ENCODE measurements around the gene TFIP11.

DNA sequence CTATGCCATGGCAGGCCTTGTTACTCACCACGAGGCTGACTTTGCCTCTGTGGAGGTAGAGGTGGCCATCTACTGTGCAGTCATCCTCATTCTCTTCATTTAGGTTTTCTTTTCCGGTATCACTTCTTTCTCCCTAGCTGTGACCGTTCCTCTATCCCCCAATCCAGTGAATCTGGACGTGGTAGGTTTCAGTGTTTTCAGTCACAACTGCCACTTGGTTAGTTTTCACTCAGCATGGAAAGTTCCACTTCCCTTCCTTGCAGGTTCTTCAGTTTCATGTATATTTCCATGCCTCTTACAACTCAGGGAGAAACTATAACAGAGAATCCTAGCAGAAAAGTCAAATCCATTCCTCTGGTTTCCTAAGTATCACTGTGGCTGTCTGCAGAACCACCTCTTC lies 30.6 kb downstream of the TFIP11 start:
- TF ChIP-seq, protein P1, sequence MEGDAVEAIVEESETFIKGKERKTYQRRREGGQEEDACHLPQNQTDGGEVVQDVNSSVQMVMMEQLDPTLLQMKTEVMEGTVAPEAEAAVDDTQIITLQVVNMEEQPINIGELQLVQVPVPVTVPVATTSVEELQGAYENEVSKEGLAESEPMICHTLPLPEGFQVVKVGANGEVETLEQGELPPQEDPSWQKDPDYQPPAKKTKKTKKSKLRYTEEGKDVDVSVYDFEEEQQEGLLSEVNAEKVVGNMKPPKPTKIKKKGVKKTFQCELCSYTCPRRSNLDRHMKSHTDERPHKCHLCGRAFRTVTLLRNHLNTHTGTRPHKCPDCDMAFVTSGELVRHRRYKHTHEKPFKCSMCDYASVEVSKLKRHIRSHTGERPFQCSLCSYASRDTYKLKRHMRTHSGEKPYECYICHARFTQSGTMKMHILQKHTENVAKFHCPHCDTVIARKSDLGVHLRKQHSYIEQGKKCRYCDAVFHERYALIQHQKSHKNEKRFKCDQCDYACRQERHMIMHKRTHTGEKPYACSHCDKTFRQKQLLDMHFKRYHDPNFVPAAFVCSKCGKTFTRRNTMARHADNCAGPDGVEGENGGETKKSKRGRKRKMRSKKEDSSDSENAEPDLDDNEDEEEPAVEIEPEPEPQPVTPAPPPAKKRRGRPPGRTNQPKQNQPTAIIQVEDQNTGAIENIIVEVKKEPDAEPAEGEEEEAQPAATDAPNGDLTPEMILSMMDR (IDR thresholded peaks at IDR 0.05): no peak
- no peak for TF ChIP-seq POLR2AphosphoS5 (IDR thresholded peaks at IDR 0.05)
